ENCODE measurements around the gene TAS2R30. TPM values are rescaled to one million over a fixed set of nuclear protein-coding genes. Genes with fewer than 3 reads are reported as not detected.

The TAS2R30 gene, protein sequence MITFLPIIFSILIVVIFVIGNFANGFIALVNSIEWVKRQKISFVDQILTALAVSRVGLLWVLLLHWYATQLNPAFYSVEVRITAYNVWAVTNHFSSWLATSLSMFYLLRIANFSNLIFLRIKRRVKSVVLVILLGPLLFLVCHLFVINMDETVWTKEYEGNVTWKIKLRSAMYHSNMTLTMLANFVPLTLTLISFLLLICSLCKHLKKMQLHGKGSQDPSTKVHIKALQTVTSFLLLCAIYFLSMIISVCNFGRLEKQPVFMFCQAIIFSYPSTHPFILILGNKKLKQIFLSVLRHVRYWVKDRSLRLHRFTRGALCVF
- 10 to 100 TPM in 2 of 8 experiments, 1 to 10 TPM in 5, under 1 TPM in 1; 0.96 to 23.4 (median 3.9) TPM for total RNA-seq

DNA sequence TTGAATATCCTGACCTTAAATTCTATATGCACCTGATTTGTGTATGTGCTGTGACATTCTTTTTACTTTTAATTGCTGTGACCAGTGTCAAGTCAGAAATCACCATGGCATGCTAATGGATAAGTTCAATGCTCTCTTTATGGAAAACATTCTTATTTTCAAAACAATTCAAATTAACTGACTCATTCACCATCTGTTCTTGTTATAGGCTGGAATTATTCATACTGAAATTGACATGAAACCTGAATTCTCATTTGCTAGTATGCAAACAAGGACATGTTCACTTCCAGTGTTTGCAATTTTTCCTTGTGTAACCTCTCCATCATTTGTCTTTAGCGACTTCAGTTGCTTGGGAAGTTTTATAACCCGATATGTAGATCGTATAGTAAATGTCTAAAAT is at the start of gene TAS2R30:
TAS2R30 (minus strand) TSS at position 340 of the 400 bp plus-strand sequence. CDS start 400 bp downstream, outside the sequence.
- WGBS, 10 experiments: 0 to 100% (median 68%) methylated on average over 1 to 3 of the region's 3 CpGs
- peak in 3 of 8 experiments; percentile 85 to 96 (median 94) for ATAC-seq (replicated peaks in 6 of 8)
- Histone ChIP-seq H3K4me1 (replicated peaks in 1 of 2) (no peaks in the 10 kb centered on the region), H3K4me3 (no peak within 1 kb of the TSS), H3K27ac (no peak within 1 kb of the TSS)
- in situ Hi-C loops (cut with MboI; ENCODE audit: low pct_unique_long_range_greater_than_20kb in 2 of 9, low sequenced_read_pairs in 9 of 9, unreplicated experiment in 9 of 9): no loop called here

DNA sequence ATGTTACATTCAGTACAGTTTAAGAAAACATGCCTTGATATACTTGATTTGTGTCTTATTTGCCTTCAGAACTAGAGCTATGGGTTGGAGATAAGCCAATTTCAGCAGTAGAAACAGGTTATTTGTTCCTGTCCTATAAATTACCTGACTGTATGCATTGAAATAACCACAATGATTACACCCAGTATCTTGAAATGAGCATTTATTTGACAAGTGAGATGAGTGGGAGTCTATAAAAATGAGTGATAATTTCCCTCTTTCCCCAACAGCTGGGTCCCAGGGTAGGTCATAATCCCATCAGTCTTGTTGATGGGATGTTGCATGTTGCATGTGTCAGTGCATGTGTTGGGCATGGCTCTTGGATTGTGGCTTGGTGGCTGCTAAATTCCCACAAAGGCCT is 48.6 kb upstream of the TAS2R30 start:
- no peak overlapping the region for H3K4me3 ChIP-seq
- in situ Hi-C loops (cut with MboI; ENCODE audit: low pct_unique_long_range_greater_than_20kb in 2 of 9, low sequenced_read_pairs in 9 of 9, unreplicated experiment in 9 of 9): loop anchor here in 6 of 9 experiments (25.0 kb wide), 3 partner anchors 221 to 421 kb away; no protein-coding TSS in a partner anchor
- H3K27ac ChIP-seq: no peak overlapping the region
- ATAC-seq (replicated peaks in 6 of 8): peak in 5 of 8 experiments; percentile 57 to 97 (median 81)
- H3K4me1 ChIP-seq (replicated peaks in 1 of 2): peaks cover 0 to 13% of the 10 kb centered on the region in 2 donors

DNA sequence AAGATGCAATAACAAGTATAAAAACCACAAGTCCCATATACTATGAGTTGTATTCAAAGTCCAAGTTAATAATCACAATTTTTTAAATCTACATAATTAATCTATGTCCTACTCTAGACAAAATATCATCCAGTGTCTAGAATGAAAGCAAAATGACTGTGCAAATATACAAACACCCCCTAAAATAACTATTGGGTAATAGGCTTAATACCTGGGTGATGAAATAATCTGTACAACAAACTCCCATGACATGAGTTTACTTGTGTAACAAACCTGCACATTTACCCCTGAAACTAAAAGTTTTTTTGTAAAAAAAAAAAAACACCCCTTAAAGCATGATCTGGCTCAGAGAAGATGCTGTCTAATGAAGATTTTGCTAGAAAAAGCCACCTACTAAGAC is 48.1 kb upstream of the TAS2R30 start:
- in situ Hi-C loops (cut with MboI; ENCODE audit: low pct_unique_long_range_greater_than_20kb in 2 of 9, low sequenced_read_pairs in 9 of 9, unreplicated experiment in 9 of 9): loop anchor here in 6 of 9 experiments (25.0 kb wide), 3 partner anchors 220 to 420 kb away; no protein-coding TSS in a partner anchor
- no peak for ATAC-seq (replicated peaks in 6 of 8)
- peaks cover 0 to 13% of the 10 kb centered on the region in 2 donors for H3K4me1 ChIP-seq (replicated peaks in 1 of 2)
- no peak overlapping the region for H3K27ac ChIP-seq
- no peak overlapping the region for H3K4me3 ChIP-seq

DNA sequence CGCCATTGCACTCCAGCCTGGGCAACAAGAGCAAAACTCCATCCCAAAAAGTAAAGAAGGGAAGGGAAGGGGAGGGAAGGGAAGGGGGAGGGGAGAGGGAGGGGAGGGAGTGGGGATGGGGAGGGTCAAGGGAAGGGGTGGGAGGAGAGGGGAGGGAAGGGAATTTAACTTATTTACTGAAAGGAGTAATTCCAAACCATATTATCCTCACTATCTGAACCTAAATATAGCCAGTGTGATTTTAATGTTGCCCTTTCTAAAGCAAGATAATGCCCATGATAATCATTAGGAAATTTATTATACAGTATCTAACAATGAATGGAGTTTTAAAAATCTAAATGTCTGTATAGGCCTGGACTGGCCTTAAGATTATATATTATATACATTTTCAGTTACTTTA is 43.8 kb upstream of the TAS2R30 start:
- Histone ChIP-seq H3K4me3 (no peak overlapping the region), H3K4me1 (replicated peaks in 1 of 2) (peaks cover 6 to 29% of the 10 kb centered on the region in 2 donors), H3K27ac (no peak overlapping the region)
- no peak for ATAC-seq (replicated peaks in 6 of 8)
- 89% methylated on average over 1 of the region's 1 CpG; no CpG with 5 or more reads in 9 of the 10 experiments for WGBS, 10 experiments
- in situ Hi-C loops (cut with MboI; ENCODE audit: low pct_unique_long_range_greater_than_20kb in 2 of 9, low sequenced_read_pairs in 9 of 9, unreplicated experiment in 9 of 9): loop anchor here in 6 of 9 experiments (25.0 kb wide), 3 partner anchors 216 to 416 kb away; no protein-coding TSS in a partner anchor

DNA sequence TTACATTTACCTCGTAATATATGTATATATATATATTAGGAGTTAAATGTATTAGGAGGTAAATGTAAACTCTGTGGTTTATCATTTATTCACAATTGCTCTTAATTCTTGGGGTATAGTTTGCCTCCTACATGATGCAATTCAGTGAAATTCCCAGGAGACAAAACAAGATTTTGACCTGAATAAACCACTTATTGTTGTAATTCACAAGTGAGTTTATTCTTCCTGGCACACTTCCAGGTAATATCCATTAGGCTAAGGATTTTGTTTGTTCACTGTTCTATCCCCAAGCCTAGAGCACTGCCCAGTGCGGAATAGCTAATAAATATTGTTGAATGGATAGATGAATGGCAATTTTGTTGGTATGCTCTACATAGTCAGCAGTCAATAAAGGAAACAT is 39.6 kb upstream of the TAS2R30 start:
- in situ Hi-C loops (cut with MboI; ENCODE audit: low pct_unique_long_range_greater_than_20kb in 2 of 9, low sequenced_read_pairs in 9 of 9, unreplicated experiment in 9 of 9): no loop called here

DNA sequence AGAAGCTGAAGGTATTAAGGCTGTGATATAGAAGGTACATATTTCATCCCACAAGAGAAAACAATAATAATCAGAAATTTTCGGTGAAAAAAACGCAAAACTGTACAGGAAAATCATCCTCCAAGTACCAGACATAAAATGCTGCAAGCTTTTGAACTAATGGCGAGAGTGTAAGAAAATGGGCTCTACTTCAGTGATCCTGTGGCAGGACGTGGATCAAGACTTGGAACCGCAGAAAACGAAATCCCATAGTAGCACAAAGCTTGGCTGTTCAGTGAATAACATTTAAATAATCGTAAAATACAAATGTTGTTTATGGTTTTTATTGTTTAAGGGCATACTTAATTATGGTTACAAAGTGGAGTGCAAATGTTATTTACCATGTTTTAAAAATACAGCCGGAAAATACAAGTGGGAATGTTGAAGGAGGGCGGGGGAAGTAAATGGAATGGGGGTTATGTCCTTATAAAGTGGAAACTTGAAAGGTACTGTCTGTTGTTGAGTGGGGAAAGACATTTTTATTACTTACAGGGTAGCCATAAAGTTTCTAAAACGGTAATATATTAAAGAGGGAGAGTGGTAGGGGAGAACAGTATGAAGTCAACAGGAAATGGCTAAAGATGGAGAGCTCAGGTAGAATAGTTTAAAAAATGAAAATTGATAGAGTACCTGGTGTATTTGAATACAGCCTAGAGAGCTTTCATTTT is 37.7 kb upstream of the TAS2R30 start:
- Histone ChIP-seq H3K27ac (peak overlapping the region; percentile 98 to 99), H3K4me1 (replicated peaks in 1 of 2) (peaks cover 11 to 41% of the 10 kb centered on the region in 2 donors), H3K4me3 (peak overlapping the region; percentile 79 to 94 (median 83))
- 0 to 4% (median 0%) methylated on average over 3 to 10 of the region's 10 CpGs for WGBS, 10 experiments
- peak in 1 of 8 experiments; percentile 8 for ATAC-seq (replicated peaks in 6 of 8)
- in situ Hi-C loops (cut with MboI; ENCODE audit: low pct_unique_long_range_greater_than_20kb in 2 of 9, low sequenced_read_pairs in 9 of 9, unreplicated experiment in 9 of 9): no loop called here

More for the DNA sequence above, 39.6 kb upstream of the TAS2R30 start:
- Histone ChIP-seq H3K4me1 (replicated peaks in 1 of 2) (peaks cover 11 to 35% of the 10 kb centered on the region in 2 donors), H3K27ac (peak overlapping the region; percentile 98 to 99), H3K4me3 (peak overlapping the region in 2 of 5 donors; percentile 13 to 18)
- WGBS, 10 experiments: 29 to 100% (median 78%) methylated on average over 1 to 2 of the region's 2 CpGs; no CpG with 5 or more reads in 1 of the 10 experiments
- peak in 3 of 8 experiments; percentile 1 to 18 (median 12) for ATAC-seq (replicated peaks in 6 of 8)

DNA sequence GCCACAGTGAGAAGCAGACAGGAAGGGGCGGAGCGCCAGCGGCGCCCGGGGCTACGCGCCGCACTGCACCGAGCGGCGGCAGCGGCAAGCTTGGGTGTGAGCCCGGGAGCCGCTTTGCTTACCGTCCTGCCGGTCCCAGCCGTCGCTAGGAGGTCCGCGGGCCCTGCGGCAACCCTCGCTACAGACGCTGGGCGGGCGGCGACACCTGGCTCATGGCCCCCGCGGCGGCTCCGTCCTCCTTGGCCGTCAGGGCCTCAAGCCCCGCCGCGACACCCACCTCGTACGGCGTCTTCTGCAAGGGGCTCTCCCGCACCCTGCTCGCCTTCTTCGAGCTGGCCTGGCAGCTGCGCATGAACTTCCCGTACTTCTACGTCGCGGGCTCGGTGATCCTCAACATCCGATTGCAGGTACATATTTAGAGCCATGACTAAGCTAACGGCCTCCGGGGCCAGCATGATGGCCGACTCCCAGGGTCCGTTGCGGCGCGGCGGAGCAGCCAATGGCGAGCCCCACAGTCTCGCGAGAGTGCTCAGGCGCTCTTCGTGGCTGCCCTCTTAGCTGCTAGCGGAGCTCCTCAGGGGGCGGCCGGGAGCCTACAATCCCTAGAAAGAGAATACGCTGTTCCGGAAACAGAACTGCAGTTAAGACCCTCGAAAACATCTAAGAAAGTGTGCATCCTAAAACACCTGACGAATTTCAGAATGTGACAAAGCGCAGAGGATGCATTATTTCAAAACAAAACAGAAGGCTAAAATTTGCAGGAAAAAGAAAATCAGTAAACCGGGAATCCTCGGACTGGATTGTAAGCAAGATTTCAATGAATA is 36.9 kb upstream of the TAS2R30 start, which contains the start of gene SMIM10L1:
SMIM10L1 (plus strand) TSS at position 50 of the 824 bp plus-strand sequence; CDS start at position 213, 163 bp downstream.
- Histone ChIP-seq H3K4me3 (peak within 1 kb of the TSS; percentile 79 to 94 (median 83)), H3K4me1 (replicated peaks in 1 of 2) (peaks cover 11 to 41% of the 10 kb centered on the region in 2 donors), H3K27ac (peak within 1 kb of the TSS; percentile 98 to 99)
- WGBS, 10 experiments: 0 to 4% (median 0%) methylated on average over 2 to 33 of the region's 70 CpGs
- ATAC-seq (replicated peaks in 6 of 8): peak; percentile 97 to 98 (median 98)
- in situ Hi-C loops (cut with MboI; ENCODE audit: low pct_unique_long_range_greater_than_20kb in 2 of 9, low sequenced_read_pairs in 9 of 9, unreplicated experiment in 9 of 9): no loop called here

DNA sequence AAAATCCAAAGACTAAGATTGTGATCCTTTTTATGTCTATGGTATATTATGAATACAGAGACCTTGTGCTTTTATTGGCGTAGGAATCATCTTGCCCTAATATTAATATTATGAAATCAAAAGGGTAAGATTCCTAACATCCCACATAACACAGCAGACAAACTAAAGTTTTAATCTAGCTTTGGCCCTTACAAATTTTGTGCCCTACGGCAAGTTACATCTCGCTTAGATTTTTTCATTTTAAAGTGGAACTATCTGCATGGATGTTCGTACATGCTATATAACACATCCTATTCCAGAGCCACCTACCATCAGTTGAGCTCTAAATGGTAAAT is 36.3 kb upstream of the TAS2R30 start:
- Histone ChIP-seq H3K4me1 (replicated peaks in 1 of 2) (peaks cover 11 to 41% of the 10 kb centered on the region in 2 donors), H3K4me3 (peak overlapping the region; percentile 79 to 94 (median 83)), H3K27ac (peak overlapping the region; percentile 98 to 99)
- 0 to 5% (median 0%) methylated on average over 1 to 4 of the region's 4 CpGs for WGBS, 10 experiments
- no peak for ATAC-seq (replicated peaks in 6 of 8)
- in situ Hi-C loops (cut with MboI; ENCODE audit: low pct_unique_long_range_greater_than_20kb in 2 of 9, low sequenced_read_pairs in 9 of 9, unreplicated experiment in 9 of 9): no loop called here

DNA sequence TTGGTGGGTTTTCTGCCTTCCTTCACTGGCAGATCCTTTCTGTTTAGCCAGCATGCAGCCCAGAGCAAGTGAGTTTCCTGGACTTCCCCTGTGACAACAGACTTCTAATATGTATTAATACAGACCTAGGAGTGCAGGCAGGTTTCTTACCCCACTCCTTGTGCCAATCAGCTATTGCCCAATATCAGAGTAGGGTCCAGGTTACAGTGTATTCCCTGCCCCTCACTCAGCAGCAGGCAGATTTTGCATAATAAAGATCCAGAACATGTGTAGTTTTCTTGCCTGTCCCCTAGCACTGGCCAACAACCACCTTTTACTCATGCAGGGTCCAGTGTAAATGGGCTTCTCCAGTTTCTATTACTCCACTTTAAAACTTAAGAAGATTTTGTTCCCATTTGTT is 31.9 kb upstream of the TAS2R30 start:
- ATAC-seq (replicated peaks in 6 of 8): no peak
- Histone ChIP-seq H3K4me1 (replicated peaks in 1 of 2) (peaks cover 4 to 21% of the 10 kb centered on the region in 2 donors), H3K27ac (no peak overlapping the region), H3K4me3 (no peak overlapping the region)
- in situ Hi-C loops (cut with MboI; ENCODE audit: low pct_unique_long_range_greater_than_20kb in 2 of 9, low sequenced_read_pairs in 9 of 9, unreplicated experiment in 9 of 9): no loop called here

DNA sequence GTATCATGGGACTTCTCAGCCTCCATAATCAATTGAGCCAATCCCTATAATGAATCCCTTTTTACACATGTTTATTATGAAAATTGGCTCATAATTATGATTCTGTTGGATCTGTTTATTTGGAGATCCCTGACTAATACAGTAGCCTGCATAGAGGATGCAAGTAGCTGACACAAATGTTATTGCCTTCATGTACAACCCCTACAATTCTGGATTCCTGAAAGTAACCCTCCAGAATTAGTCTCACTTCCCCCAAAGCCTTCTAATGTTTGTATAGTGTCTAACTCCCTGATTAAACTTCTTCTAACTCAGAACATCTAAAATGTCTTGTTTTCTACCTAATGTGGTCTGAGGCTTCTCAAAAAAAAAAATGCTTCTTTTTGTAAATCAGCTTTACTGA is 29.9 kb upstream of the TAS2R30 start:
- Histone ChIP-seq H3K4me1 (replicated peaks in 1 of 2) (peaks cover 0 to 9% of the 10 kb centered on the region in 2 donors), H3K4me3 (no peak overlapping the region), H3K27ac (no peak overlapping the region)
- no peak for ATAC-seq (replicated peaks in 6 of 8)
- in situ Hi-C loops (cut with MboI; ENCODE audit: low pct_unique_long_range_greater_than_20kb in 2 of 9, low sequenced_read_pairs in 9 of 9, unreplicated experiment in 9 of 9): no loop called here

DNA sequence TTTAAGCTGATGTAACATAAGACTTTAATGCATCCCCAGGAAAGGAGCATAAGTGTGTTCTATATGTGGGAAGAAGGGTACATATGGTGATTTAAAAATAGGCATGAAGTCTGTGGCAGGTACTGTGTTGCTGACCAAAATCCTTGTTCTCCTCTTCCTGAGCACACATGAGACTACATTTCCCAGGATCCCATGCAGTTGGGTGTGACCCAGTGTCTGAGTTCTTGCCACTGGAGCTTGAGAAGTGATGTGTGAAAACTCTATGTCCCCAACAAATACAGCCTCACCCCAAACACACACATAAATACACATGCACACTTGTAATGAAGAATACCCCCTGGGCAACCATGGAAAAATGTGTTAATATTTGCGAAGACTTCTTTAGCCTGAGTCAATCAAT is 28.1 kb upstream of the TAS2R30 start:
- in situ Hi-C loops (cut with MboI; ENCODE audit: low pct_unique_long_range_greater_than_20kb in 2 of 9, low sequenced_read_pairs in 9 of 9, unreplicated experiment in 9 of 9): no loop called here
- Histone ChIP-seq H3K4me1 (replicated peaks in 1 of 2) (no peaks in the 10 kb centered on the region), H3K4me3 (no peak overlapping the region), H3K27ac (no peak overlapping the region)
- WGBS, 10 experiments: 40 to 100% (median 83%) methylated on average over 1 of the region's 1 CpG; no CpG with 5 or more reads in 5 of the 10 experiments
- ATAC-seq (replicated peaks in 6 of 8): peak in 4 of 8 experiments; percentile 43 to 77 (median 58)

DNA sequence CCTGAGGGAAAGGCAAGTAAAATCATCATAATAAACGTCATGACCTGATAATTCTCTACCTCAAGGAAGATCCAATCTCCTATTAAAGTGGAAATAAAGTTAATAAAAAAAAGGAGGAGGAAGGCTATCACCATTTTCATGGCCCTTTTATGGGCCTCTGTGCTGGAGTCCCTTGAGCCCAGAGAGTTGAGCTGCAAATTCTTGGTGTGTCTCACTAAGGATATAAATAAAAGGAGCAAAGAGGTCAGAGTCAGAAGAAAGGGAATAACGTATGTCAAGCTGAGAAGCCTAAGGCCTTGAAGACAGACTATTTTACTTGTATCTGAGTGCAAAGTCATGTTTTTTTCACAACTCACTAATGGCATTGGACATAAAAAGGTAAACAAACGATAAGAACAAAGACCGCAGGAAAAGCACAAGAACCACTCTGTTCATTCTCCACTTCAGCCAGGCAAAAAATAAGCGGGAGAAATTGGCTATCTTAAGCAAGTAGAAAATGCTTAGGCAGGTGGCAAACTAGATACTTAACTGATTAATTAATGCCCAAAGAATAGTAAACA is 24.5 kb upstream of the TAS2R30 start:
- H3K4me1 ChIP-seq (replicated peaks in 1 of 2): no peaks in the 10 kb centered on the region
- no peak overlapping the region for H3K4me3 ChIP-seq
- in situ Hi-C loops (cut with MboI; ENCODE audit: low pct_unique_long_range_greater_than_20kb in 2 of 9, low sequenced_read_pairs in 9 of 9, unreplicated experiment in 9 of 9): no loop called here
- WGBS, 10 experiments: 46 to 86% (median 63%) methylated on average over 1 to 5 of the region's 5 CpGs
- no peak overlapping the region for H3K27ac ChIP-seq
- no peak for ATAC-seq (replicated peaks in 6 of 8)

All from motor neuron (in vitro differentiated cells).